BE2C (cell line): ENCODE results near the gene CPT1B.

Experiments
- DNase-seq: peaks from one replicate; pipeline ENCODE4 v3.0.0-alpha.2; 2020
- H3K27me3 ChIP-seq: fragments of 250-450 bp; sonication (Bioruptor Pico); 2 replicates; pipeline ENCODE4 v1.5.1; 2020; ENCODE audit warnings: mild to moderate bottlenecking
- H3K36me3 ChIP-seq: fragments of 250-450 bp; sonication (Bioruptor Pico); 2 replicates; pipeline ENCODE4 v1.5.1; 2020; ENCODE audit warnings: mild to moderate bottlenecking
- H3K4me1 ChIP-seq: fragments of 250-450 bp; sonication (Bioruptor Pico); 2 replicates; pipeline ENCODE4 v1.5.1; 2020
- H3K4me3 ChIP-seq: 2 replicates; pipeline ENCODE4 v1.5.1; 2011; ENCODE audit warnings: low read depth, low read length
- H3K9me3 ChIP-seq: fragments of 250-450 bp; sonication (Bioruptor Pico); 2 replicates; pipeline ENCODE4 v1.5.1; 2020
- TF ChIP-seq, protein P1 (sequence below): IDR thresholded peaks from 2 replicates; pipeline ENCODE4 v1.5.1; 2012; ENCODE audit warnings: mild to moderate bottlenecking, low read depth, low read length

The CPT1B gene

DNA sequence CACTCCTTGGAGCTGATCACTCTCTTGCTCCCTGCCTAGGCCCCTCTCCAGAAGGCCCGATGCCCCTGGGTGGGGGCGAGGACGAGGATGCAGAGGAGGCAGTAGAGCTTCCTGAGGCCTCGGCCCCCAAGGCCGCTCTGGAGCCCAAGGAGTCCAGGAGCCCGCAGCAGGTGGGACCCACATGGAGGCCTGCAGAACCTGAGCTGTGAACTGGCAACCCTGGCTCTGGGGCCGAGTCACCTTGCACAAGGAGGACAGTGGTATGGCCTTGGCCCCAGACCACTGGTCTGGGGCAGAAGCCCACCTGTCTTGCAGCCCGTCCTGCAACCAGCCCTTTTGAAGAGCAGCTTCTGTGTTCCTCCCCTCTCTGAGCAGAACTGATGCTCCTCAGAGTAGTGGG, 59.1 kb downstream of the CPT1B start:
- H3K4me1 ChIP-seq: peaks cover 5% of the 10 kb centered on the region; the same call in 1 of the 2 replicates
- H3K9me3 ChIP-seq: no peaks in the 10 kb centered on the region
- no peak for DNase-seq
- TF ChIP-seq, protein P1, sequence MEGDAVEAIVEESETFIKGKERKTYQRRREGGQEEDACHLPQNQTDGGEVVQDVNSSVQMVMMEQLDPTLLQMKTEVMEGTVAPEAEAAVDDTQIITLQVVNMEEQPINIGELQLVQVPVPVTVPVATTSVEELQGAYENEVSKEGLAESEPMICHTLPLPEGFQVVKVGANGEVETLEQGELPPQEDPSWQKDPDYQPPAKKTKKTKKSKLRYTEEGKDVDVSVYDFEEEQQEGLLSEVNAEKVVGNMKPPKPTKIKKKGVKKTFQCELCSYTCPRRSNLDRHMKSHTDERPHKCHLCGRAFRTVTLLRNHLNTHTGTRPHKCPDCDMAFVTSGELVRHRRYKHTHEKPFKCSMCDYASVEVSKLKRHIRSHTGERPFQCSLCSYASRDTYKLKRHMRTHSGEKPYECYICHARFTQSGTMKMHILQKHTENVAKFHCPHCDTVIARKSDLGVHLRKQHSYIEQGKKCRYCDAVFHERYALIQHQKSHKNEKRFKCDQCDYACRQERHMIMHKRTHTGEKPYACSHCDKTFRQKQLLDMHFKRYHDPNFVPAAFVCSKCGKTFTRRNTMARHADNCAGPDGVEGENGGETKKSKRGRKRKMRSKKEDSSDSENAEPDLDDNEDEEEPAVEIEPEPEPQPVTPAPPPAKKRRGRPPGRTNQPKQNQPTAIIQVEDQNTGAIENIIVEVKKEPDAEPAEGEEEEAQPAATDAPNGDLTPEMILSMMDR: no peak
- no peak overlapping the region for H3K4me3 ChIP-seq
- peaks cover 69% of the 10 kb centered on the region for H3K36me3 ChIP-seq
- no peaks in the 10 kb centered on the region for H3K27me3 ChIP-seq
